PC-9 (cell line): ENCODE data around the gene CTNNB1.

Experiments
- CTCF ChIP-seq: fragments of 200-600 bp; sonication (generic); conservative IDR thresholded peaks from 2 replicates; pipeline ENCODE4 v1.6.1; 2017; ENCODE audit warnings: mixed run types, antibody characterized with exemption, mild to moderate bottlenecking, moderate library complexity
- EZH2 ChIP-seq: fragments of 200-600 bp; sonication (generic); IDR thresholded peaks from 2 replicates; pipeline ENCODE4 v1.8.0; 2017; ENCODE audit warnings: antibody characterized with exemption, low read depth

DNA sequence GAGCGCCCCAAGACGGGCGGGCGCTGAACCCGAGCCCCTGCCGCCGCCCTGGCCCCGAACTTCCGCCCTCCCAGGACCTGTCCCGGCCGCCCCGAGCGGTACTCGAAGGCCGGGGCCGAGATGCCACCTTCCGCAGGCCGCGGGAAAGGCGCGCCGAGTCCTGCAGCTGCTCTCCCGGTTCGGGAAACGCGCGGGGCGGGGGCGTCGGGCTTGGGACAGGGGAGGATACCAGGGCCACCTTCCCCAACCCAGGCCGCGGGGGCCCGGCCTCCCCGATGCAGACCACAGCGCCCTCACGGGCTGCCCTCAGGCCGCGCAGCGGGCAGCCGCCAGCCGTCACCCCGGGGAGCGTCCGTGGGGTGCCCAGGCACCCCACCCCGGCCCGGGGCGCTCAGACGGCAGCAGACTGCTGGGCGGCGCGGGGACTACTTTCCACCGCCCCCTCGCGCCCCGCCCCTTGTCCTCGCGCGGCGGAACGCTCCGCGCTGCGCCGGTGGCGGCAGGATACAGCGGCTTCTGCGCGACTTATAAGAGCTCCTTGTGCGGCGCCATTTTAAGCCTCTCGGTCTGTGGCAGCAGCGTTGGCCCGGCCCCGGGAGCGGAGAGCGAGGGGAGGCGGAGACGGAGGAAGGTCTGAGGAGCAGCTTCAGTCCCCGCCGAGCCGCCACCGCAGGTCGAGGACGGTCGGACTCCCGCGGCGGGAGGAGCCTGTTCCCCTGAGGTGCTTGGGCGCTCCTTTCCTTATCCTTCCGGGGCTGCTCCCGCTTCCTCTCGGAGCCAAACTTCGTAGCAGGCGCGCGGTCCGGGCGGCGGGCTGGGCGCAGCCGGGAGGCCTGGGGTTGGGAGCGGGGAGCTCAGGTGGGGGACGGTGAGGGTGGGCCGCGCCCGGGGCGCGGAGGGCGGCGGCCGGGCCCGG is at the start of gene CTNNB1:
- TF ChIP-seq CTCF (no peak), EZH2 (no peak)
